Smooth muscle cell (in vitro differentiated cells): Measurements from ENCODE around the gene DCLK2. TPM values are rescaled to one million over a fixed set of nuclear protein-coding genes. Genes with fewer than 3 reads are reported as not detected.

ENCODE experiments used
- DNase-seq: peaks from one replicate; lab custom pipeline; 2025; ENCODE audit not compliant: unreplicated experiment; lab: John Stamatoyannopoulos, UW
- H2AFZ ChIP-seq: fragments of 200-600 bp; sonication (generic); 2 replicates; pipeline ENCODE4 v1.6.0; 2016; ENCODE audit warnings: antibody characterized with exemption, low read depth, mild to moderate bottlenecking
- H3F3A ChIP-seq: fragments of 200-600 bp; sonication (generic); 2 replicates; pipeline ENCODE4 v1.6.0; 2017; ENCODE audit warnings: antibody characterized with exemption, low read depth
- H3K27ac ChIP-seq: fragments of 200-600 bp; sonication (generic); 2 replicates; pipeline ENCODE4 v1.5.1; 2016; ENCODE audit warnings: low read depth, mild to moderate bottlenecking
- H3K27me3 ChIP-seq: fragments of 200-600 bp; sonication (generic); 2 replicates; pipeline ENCODE4 v1.6.1; 2016; ENCODE audit warnings: low read depth, mild to moderate bottlenecking
- H3K36me3 ChIP-seq: fragments of 200-600 bp; sonication (generic); 2 replicates; pipeline ENCODE4 v1.5.1; 2016; ENCODE audit warnings: low read depth
- H3K4me1 ChIP-seq: fragments of 200-600 bp; sonication (generic); 2 replicates; pipeline ENCODE4 v1.5.1; 2016; ENCODE audit warnings: low read depth
- H3K4me2 ChIP-seq: fragments of 200-600 bp; sonication (generic); 2 replicates; pipeline ENCODE4 v1.6.0; 2016; ENCODE audit warnings: mild to moderate bottlenecking
- H3K4me3 ChIP-seq: fragments of 200-600 bp; sonication (generic); 2 replicates; pipeline ENCODE4 v1.5.1; 2016; ENCODE audit warnings: mild to moderate bottlenecking
- H3K79me2 ChIP-seq: fragments of 200-600 bp; sonication (generic); 2 replicates; pipeline ENCODE4 v1.6.0; 2016; ENCODE audit warnings: low read depth, mild to moderate bottlenecking
- H3K9ac ChIP-seq: fragments of 200-600 bp; sonication (generic); 2 replicates; pipeline ENCODE4 v1.6.0; 2016; ENCODE audit warnings: low read depth
- H3K9me3 ChIP-seq: fragments of 200-600 bp; sonication (generic); replicated peaks from 2 replicates; pipeline ENCODE4 v1.5.1; 2016; ENCODE audit warnings: low read depth
- H4K20me1 ChIP-seq: fragments of 200-600 bp; sonication (generic); 2 replicates; pipeline ENCODE4 v1.6.0; 2016; ENCODE audit warnings: low read depth
- CTCF ChIP-seq: fragments of 200-600 bp; sonication (generic); IDR thresholded peaks from 2 replicates; pipeline ENCODE4 v1.5.1; 2017; ENCODE audit warnings: borderline replicate concordance, mild to moderate bottlenecking, antibody characterized with exemption; ENCODE audit not compliant: insufficient read depth, poor library complexity, severe bottlenecking
- WGBS: methylation state at CpG from one replicate; pipeline ENCODE4 v1.1.7; 2016; ENCODE audit warnings: low lambda C conversion rate; 5-methylcytosine and 5-hydroxymethylcytosine counted together
- polyA plus RNA-seq: library from polyadenylated mRNA; unstranded; fragments of >200 nt; fragmentation: Nextera tagmentation; extraction: Ambion mirVana; gene quantifications from 2 replicates; pipeline ENCODE4 v1.2.1, GENCODE V29; 2016
- total RNA-seq: library from RNA; depleted of rRNA; stranded (reverse); fragments of >200 nt; gene quantifications from 2 replicates; pipeline ENCODE4 v1.2.3, GENCODE V29; 2014

DCLK2 gene
- total and polyA plus RNA-seq, 2 experiments from 2014 or later, result 1.3 to 4.8 TPM

- Histone ChIP-seq H3K9ac (no peak overlapping the region), H3K9me3 (no peaks in the 10 kb centered on the region), H3K27me3 (no peaks in the 10 kb centered on the region), H4K20me1 (no peaks in the 10 kb centered on the region), H3K79me2 (no peaks in the 10 kb centered on the region), H3K4me3 (no peak overlapping the region), H3K36me3 (no peaks in the 10 kb centered on the region), H3K4me2 (no peak overlapping the region), H3K27ac (no peak overlapping the region), H3K4me1 (no peaks in the 10 kb centered on the region), H2AFZ (no peak overlapping the region), H3F3A (no peaks in the 10 kb centered on the region)
- WGBS, result 93% methylated on average over 3 of the region's 3 CpGs
- no peak for TF ChIP-seq CTCF
- no peak for DNase-seq
Measured at GRCh38 chr4:150044517-150044916, 33.7 kb upstream of the DCLK2 start.

- no peaks in the 10 kb centered on the region for H3K27me3 ChIP-seq
- 76% methylated on average over 3 of the region's 3 CpGs for WGBS
- no peak overlapping the region for H3K4me3 ChIP-seq
- no peak overlapping the region for H3K27ac ChIP-seq
- H3K79me2 ChIP-seq, result no peaks in the 10 kb centered on the region
- H3F3A ChIP-seq, result no peaks in the 10 kb centered on the region
- no peak overlapping the region for H3K9ac ChIP-seq
- no peak for DNase-seq
- H3K36me3 ChIP-seq, result no peaks in the 10 kb centered on the region
- no peaks in the 10 kb centered on the region for H3K4me1 ChIP-seq
- H3K9me3 ChIP-seq, result no peaks in the 10 kb centered on the region
- TF ChIP-seq CTCF, result no peak
- no peaks in the 10 kb centered on the region for H4K20me1 ChIP-seq
- H3K4me2 ChIP-seq, result no peak overlapping the region
- no peak overlapping the region for H2AFZ ChIP-seq
Measured at GRCh38 chr4:150045410-150045809, 32.8 kb upstream of the DCLK2 start.

- no peak overlapping the region for H3K4me2 ChIP-seq
- no peak overlapping the region for H3K9ac ChIP-seq
- H3K4me3 ChIP-seq, result no peak overlapping the region
- DNase-seq, result no peak
- H3K27ac ChIP-seq, result no peak overlapping the region
- H3K27me3 ChIP-seq, result no peaks in the 10 kb centered on the region
- no peaks in the 10 kb centered on the region for H3K4me1 ChIP-seq
- H2AFZ ChIP-seq, result peak overlapping the region; percentile 41
- H3K9me3 ChIP-seq, result no peaks in the 10 kb centered on the region
- H4K20me1 ChIP-seq, result no peaks in the 10 kb centered on the region
- no peaks in the 10 kb centered on the region for H3K79me2 ChIP-seq
- no peak for TF ChIP-seq CTCF
- 57% methylated on average over 5 of the region's 5 CpGs for WGBS
- no peaks in the 10 kb centered on the region for H3K36me3 ChIP-seq
- no peaks in the 10 kb centered on the region for H3F3A ChIP-seq
Measured at GRCh38 chr4:150046728-150047217, 31.5 kb upstream of the DCLK2 start.

- Histone ChIP-seq H3K27me3 (no peaks in the 10 kb centered on the region), H3K4me2 (no peak overlapping the region)
- DNase-seq, result no peak
Measured at GRCh38 chr4:150047546-150047945, 30.7 kb upstream of the DCLK2 start.

More at GRCh38 chr4:150047546-150047945, 30.7 kb upstream of the DCLK2 start:
- no peaks in the 10 kb centered on the region for H3K9me3 ChIP-seq
- no peak overlapping the region for H3K27ac ChIP-seq
- H2AFZ ChIP-seq, result no peak overlapping the region
- TF ChIP-seq CTCF, result no peak
- no peaks in the 10 kb centered on the region for H4K20me1 ChIP-seq
- no peaks in the 10 kb centered on the region for H3K79me2 ChIP-seq
- H3K36me3 ChIP-seq, result no peaks in the 10 kb centered on the region
- no peaks in the 10 kb centered on the region for H3K4me1 ChIP-seq
- H3K4me3 ChIP-seq, result no peak overlapping the region
- H3F3A ChIP-seq, result no peaks in the 10 kb centered on the region
- H3K9ac ChIP-seq, result no peak overlapping the region
